Peyer's patch (tissue), 4 donors: ENCODE data around the gene SAP130. TPM values are rescaled to one million over a fixed set of nuclear protein-coding genes. Genes with fewer than 3 reads are reported as not detected.

ENCODE experiments used
- DNase-seq, 3 donors: peaks; one replicate each; pipeline ENCODE4 v3.0.0-alpha.2; 2017 to 2019
- H3K27ac ChIP-seq, 4 donors: fragments of 200-600 bp; sonication (generic); one replicate each; pipeline ENCODE4 v1.5.1; 2016 to 2019
- H3K27me3 ChIP-seq, 2 donors: fragments of 200-600 bp; sonication (generic); one replicate each; pipeline ENCODE4 v1.5.1; 2019
- H3K36me3 ChIP-seq, 3 donors: fragments of 200-600 bp; sonication (generic); one replicate each; pipeline ENCODE4 v1.5.1; 2016 to 2019
- H3K4me1 ChIP-seq, 4 donors: fragments of 200-600 bp; sonication (generic); one replicate each; pipeline ENCODE4 v1.5.1; 2016 to 2019
- H3K4me3 ChIP-seq, 4 donors: fragments of 200-600 bp; sonication (generic); 1 replicate in 3 of 4; 2 replicates in 1 of 4; pipeline ENCODE4 v1.5.1; 2016 to 2019; ENCODE audit warnings: mild to moderate bottlenecking in 1 of 4
- H3K9me3 ChIP-seq, 4 donors: fragments of 200-600 bp; sonication (generic); one replicate each; pipeline ENCODE4 v1.5.1; 2016 to 2019; ENCODE audit warnings: mild to moderate bottlenecking in 1 of 4
- CTCF ChIP-seq, 6 experiments: fragments of 450-650 bp in 4 of 6; fragments of 200-600 bp in 2 of 6; sonication (generic) in 1 of 6; IDR thresholded peaks; one replicate each; pipeline ENCODE4 v1.5.1; 2017 to 2019; ENCODE audit warnings: antibody characterized with exemption in 6 of 6, mild to moderate bottlenecking in 3 of 6, moderate library complexity in 1 of 6
- POLR2A ChIP-seq, 2 donors: fragments of 450-650 bp; IDR thresholded peaks; one replicate each; pipeline ENCODE4 v1.5.1; 2017; ENCODE audit warnings: antibody characterized with exemption in 2 of 2, mild to moderate bottlenecking in 2 of 2, moderate library complexity in 2 of 2
- total RNA-seq, 4 donors: library from RNA; depleted of rRNA; stranded (reverse); fragments of >200 nt; gene quantifications; one replicate each; pipeline ENCODE4 v1.1.0, GENCODE V29; 2016

The SAP130 gene
- total RNA-seq, 4 donors from 2014 or later: 9.3 to 20.4 (median 15.6) TPM

- no peak overlapping the region for H3K27ac ChIP-seq
- H3K9me3 ChIP-seq: peaks cover 0 to 21% (median 8%) of the 10 kb centered on the region in 4 donors
- no peaks in the 10 kb centered on the region for H3K4me1 ChIP-seq
- TF ChIP-seq CTCF (IDR thresholded peaks at IDR 0.05) (no peak), POLR2A (IDR thresholded peaks at IDR 0.05) (no peak)
- no peak for DNase-seq
- H3K27me3 ChIP-seq: no peaks in the 10 kb centered on the region
- no peaks in the 10 kb centered on the region for H3K36me3 ChIP-seq
- H3K4me3 ChIP-seq: no peak overlapping the region
These were observed 9.8 kb upstream of the SAP130 start for GRCh38 chr2:128037649-128038048.

DNA sequence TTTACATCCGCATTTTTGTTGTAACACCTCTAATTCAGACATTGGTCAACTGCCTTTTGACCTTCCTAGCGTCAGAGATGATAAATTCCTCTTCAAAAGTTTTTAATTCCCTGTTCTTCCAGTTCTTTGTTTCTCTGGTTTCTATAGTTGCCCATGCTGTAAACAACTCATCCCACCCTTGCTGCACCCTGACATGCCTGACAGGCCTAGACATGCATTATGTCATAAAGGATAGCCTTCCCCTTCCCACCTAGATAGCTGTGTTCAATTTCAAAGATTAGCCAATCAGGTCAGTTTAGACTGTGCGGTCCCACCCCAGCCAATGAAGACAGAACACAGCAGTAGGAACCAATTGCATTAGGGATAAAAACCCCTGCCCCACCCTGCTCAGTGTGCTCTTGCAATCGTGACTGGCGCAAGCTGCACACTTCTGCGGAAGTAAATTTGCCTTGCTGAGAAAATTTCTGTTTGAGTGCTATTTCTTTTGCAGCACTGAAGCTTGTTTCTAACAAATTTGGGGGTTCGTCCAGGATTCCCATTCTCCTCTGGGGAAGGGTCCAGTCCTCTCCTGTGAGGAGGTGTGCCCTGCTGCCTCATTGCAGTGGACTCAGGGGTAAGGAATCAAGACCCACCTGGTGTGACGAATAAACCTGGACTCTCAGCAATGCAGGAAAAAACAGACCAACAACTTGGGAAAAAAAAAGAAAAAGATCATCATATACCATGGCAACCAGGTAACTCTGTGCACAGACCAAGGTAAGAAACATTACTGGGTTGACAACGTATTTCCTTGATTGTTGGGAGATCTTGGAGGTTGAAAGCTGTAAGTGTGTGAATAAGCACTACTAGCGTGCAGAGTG, 9.1 kb upstream of the SAP130 start:
- Histone ChIP-seq H3K4me3 (no peak overlapping the region), H3K36me3 (no peaks in the 10 kb centered on the region), H3K9me3 (peaks cover 0 to 21% (median 8%) of the 10 kb centered on the region in 4 donors), H3K27ac (no peak overlapping the region), H3K27me3 (no peaks in the 10 kb centered on the region), H3K4me1 (no peaks in the 10 kb centered on the region)
- DNase-seq: no peak
- TF ChIP-seq POLR2A (IDR thresholded peaks at IDR 0.05): no peak
- TF ChIP-seq CTCF (IDR thresholded peaks at IDR 0.05): no peak

- no peaks in the 10 kb centered on the region for H3K27me3 ChIP-seq
- no peaks in the 10 kb centered on the region for H3K36me3 ChIP-seq
- no peak overlapping the region for H3K27ac ChIP-seq
- no peak overlapping the region for H3K4me3 ChIP-seq
- TF ChIP-seq CTCF (IDR thresholded peaks at IDR 0.05) (no peak), POLR2A (IDR thresholded peaks at IDR 0.05) (no peak)
- peaks cover 0 to 9% (median under 1%) of the 10 kb centered on the region in 4 donors for H3K9me3 ChIP-seq
- no peak for DNase-seq
- H3K4me1 ChIP-seq: peaks cover 0 to 5% (median 4%) of the 10 kb centered on the region in 4 donors
These were observed 4.2 kb upstream of the SAP130 start for GRCh38 chr2:128032092-128032491.

GRCh38 chr2:128028668-128029054, 802 bp upstream of the SAP130 start:
- Histone ChIP-seq H3K9me3 (no peaks in the 10 kb centered on the region), H3K27me3 (no peaks in the 10 kb centered on the region), H3K4me3 (peak overlapping the region; percentile 84 to 99 (median 92)), H3K36me3 (no peaks in the 10 kb centered on the region), H3K4me1 (peaks cover 0 to 16% (median 5%) of the 10 kb centered on the region in 4 donors), H3K27ac (peak overlapping the region; percentile 96 to 98 (median 97))
- no peak for DNase-seq
- TF ChIP-seq CTCF (IDR thresholded peaks at IDR 0.05): no peak
- no peak for TF ChIP-seq POLR2A (IDR thresholded peaks at IDR 0.05)

DNA sequence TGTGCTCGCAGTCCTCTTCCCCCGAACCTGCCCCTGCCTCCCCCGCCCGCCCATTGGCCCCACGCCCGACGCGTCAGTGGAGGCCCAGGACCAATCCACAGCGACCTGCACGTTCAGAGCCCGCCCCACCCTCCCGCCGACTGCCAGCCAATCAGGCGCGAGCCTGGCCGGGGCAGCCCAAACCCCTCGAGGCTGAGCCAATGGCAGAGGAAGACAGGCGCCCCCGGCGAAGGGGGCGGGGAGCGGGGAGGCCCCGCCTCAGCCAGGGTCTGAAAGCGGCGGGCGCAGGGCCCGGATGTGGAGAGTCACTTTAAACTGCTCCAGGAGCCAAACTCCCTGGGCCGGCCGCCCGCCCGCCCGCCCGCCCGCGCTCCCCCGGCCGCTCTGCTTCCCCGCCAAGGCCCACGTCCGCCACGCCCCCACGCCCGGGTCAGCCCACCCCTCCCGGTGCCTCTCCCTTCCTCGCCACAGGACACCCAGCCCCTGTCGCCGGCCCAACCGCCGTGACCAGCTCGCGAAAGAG, 520 bp downstream of the SAP130 start:
- Histone ChIP-seq H3K27ac (peak overlapping the region; percentile 96 to 98 (median 97)), H3K9me3 (no peaks in the 10 kb centered on the region), H3K36me3 (peaks cover 0 to 4% (median 0%) of the 10 kb centered on the region in 3 donors), H3K27me3 (no peaks in the 10 kb centered on the region), H3K4me3 (peak overlapping the region; percentile 84 to 99 (median 92)), H3K4me1 (peaks cover 0 to 16% (median 5%) of the 10 kb centered on the region in 4 donors)
- peak; percentile 97 to 100 (median 99) for DNase-seq
- no peak for TF ChIP-seq CTCF (IDR thresholded peaks at IDR 0.05)
- TF ChIP-seq POLR2A (IDR thresholded peaks at IDR 0.05): no peak
